A549 (cell line): Measurements from ENCODE around the gene RAX. TPM values are rescaled to one million over a fixed set of nuclear protein-coding genes. Genes with fewer than 3 reads are reported as not detected.

Source experiments
- ATAC-seq, 2 experiments: fragments of 200-7000 bp in 1 of 2; fragments of >200 bp in 1 of 2; cut with Nextera tagmentation in 1 of 2; cut with Tn5 transposase in 1 of 2; 3 replicates each; pipeline versions ENCODE4 v1.8.0 to v1.9.1; 2018 to 2020; ENCODE audit warnings: mild to moderate bottlenecking in 1 of 2, moderate library complexity in 1 of 2
- CTCF ChIA-PET: fragments of 300-600 bp; sonication (Branson Sonifier 250); formaldehyde crosslinking; extraction: SDS; loops from one replicate; lab custom pipeline; 2021; ENCODE audit warnings: antibody characterized with exemption, inconsistent platforms; lab: Yijun Ruan, JAX
- POLR2A ChIA-PET: fragments of 350-600 bp; formaldehyde crosslinking; extraction: SDS; loops from one replicate; lab custom pipeline; 2021; ENCODE audit warnings: antibody characterized with exemption, inconsistent platforms; lab: Yijun Ruan, JAX
- DNase-seq, 2 experiments: peaks; one replicate each; pipeline versions ENCODE4 v3.0.0 to v3.0.0-alpha.2; 2011 to 2016; ENCODE audit warnings: low read depth in 1 of 2, low spot score in 1 of 2
- FAIRE-seq: peaks from 2 replicates; lab custom pipeline; 2011; peaks lifted over from hg19 to GRCh38; lab: Jason Lieb, UNC
- H3K27ac ChIP-seq, 2 experiments: fragments of >200 bp; sonication (Bioruptor Twin); formaldehyde crosslinking; 3 replicates each; pipeline ENCODE4 v1.5.1; 2016 to 2017
- H3K4me1 ChIP-seq: fragments of >200 bp; sonication (Bioruptor Twin); formaldehyde crosslinking; 3 replicates; pipeline ENCODE4 v1.6.1; 2016
- H3K4me2 ChIP-seq: fragments of >200 bp; sonication (Bioruptor Twin); formaldehyde crosslinking; 3 replicates; pipeline ENCODE4 v1.6.1; 2016
- H3K4me3 ChIP-seq: fragments of >200 bp; sonication (Bioruptor Twin); formaldehyde crosslinking; 3 replicates; pipeline ENCODE4 v1.5.1; 2016
- H3K9me3 ChIP-seq: fragments of >200 bp; sonication (Bioruptor Twin); formaldehyde crosslinking; 3 replicates; pipeline ENCODE4 v1.6.1; 2016
- ATOH8 ChIP-seq: fragments of 250-450 bp; sonication (Bioruptor Pico); IDR thresholded peaks from 2 replicates; pipeline ENCODE4 v1.5.0; 2020; ENCODE audit warnings: low read depth, mild to moderate bottlenecking, moderate library complexity
- CBX8 ChIP-seq: fragments of 200-600 bp; sonication (generic); IDR thresholded peaks from 2 replicates; pipeline ENCODE4 v1.6.1; 2016
- CHD4 ChIP-seq: fragments of 200-600 bp; sonication (generic); IDR thresholded peaks from 2 replicates; pipeline ENCODE4 v1.6.1; 2016; ENCODE audit warnings: antibody characterized with exemption, mild to moderate bottlenecking, borderline replicate concordance
- CTCF ChIP-seq: fragments of >200 bp; sonication (Bioruptor Twin); formaldehyde crosslinking; IDR thresholded peaks from 3 replicates; pipeline ENCODE4 v1.5.1; 2016
- E2F6 ChIP-seq: IDR thresholded peaks from 2 replicates; pipeline ENCODE4 v1.6.1; 2012; ENCODE audit warnings: low read depth, borderline replicate concordance
- EHMT2 ChIP-seq: fragments of 200-600 bp; sonication (generic); IDR thresholded peaks from 2 replicates; pipeline ENCODE4 v1.6.1; 2016; ENCODE audit warnings: antibody characterized with exemption, low read depth, mild to moderate bottlenecking, moderate library complexity
- ELK1 ChIP-seq: fragments of 150-350 bp; IDR thresholded peaks from 2 replicates; pipeline ENCODE4 v1.6.1; 2014; ENCODE audit warnings: low read depth, mild to moderate bottlenecking, low read length
- EP300 ChIP-seq, 2 experiments: fragments of >200 bp; sonication (Bioruptor Twin); formaldehyde crosslinking; IDR thresholded peaks; 2 replicates in 1 of 2; 3 replicates in 1 of 2; pipeline ENCODE4 v1.6.1; 2016 to 2017
- ESRRA ChIP-seq: fragments of 150-350 bp; IDR thresholded peaks from 2 replicates; pipeline ENCODE4 v1.6.1; 2014; ENCODE audit warnings: mild to moderate bottlenecking, low read length, borderline replicate concordance
- FOSL2 ChIP-seq, 2 experiments: fragments of 450-650 bp in 1 of 2; fragments of >200 bp in 1 of 2; sonication (Bioruptor Twin) in 1 of 2; formaldehyde crosslinking; IDR thresholded peaks; 2 replicates each; pipeline versions ENCODE4 v1.5.0 to v1.6.1; 2016 to 2020; ENCODE audit warnings: mild to moderate bottlenecking in 1 of 2, moderate library complexity in 1 of 2
- FOXS1 ChIP-seq: fragments of 250-450 bp; sonication (Bioruptor Pico); IDR thresholded peaks from 2 replicates; pipeline ENCODE4 v1.5.0; 2020; ENCODE audit warnings: mild to moderate bottlenecking, moderate library complexity
- HEYL ChIP-seq: fragments of 250-450 bp; sonication (Bioruptor Pico); IDR thresholded peaks from 2 replicates; pipeline ENCODE4 v1.8.0; 2021; ENCODE audit warnings: mild to moderate bottlenecking, moderate library complexity
- HOXA7 ChIP-seq: fragments of 250-450 bp; sonication (Bioruptor Pico); IDR thresholded peaks from 2 replicates; pipeline ENCODE4 v1.5.0; 2020; ENCODE audit warnings: mild to moderate bottlenecking, moderate library complexity
- JUN ChIP-seq, 2 experiments: fragments of >200 bp; sonication (Bioruptor Twin); formaldehyde crosslinking; IDR thresholded peaks; 2 replicates in 1 of 2; 3 replicates in 1 of 2; pipeline ENCODE4 v1.6.1; 2016 to 2017
- KDM1A ChIP-seq: fragments of 200-600 bp; sonication (generic); IDR thresholded peaks from 2 replicates; pipeline ENCODE4 v1.6.1; 2016; ENCODE audit warnings: low read depth, mild to moderate bottlenecking
- MAFK ChIP-seq: fragments of 450-650 bp; IDR thresholded peaks from 2 replicates; pipeline ENCODE4 v1.6.1; 2014; ENCODE audit not compliant: partially characterized antibody
- MAZ ChIP-seq: fragments of 150-350 bp; IDR thresholded peaks from 2 replicates; pipeline ENCODE4 v1.6.1; 2014; ENCODE audit warnings: antibody characterized with exemption, low read depth, low read length, borderline replicate concordance
- POLR2A ChIP-seq: IDR thresholded peaks from 2 replicates; pipeline ENCODE4 v1.6.1; 2012; ENCODE audit warnings: mild to moderate bottlenecking, low read length
- POLR2AphosphoS2 ChIP-seq: conservative IDR thresholded peaks from 2 replicates; pipeline ENCODE4 v1.6.1; 2012; ENCODE audit warnings: low read length, improper control_type of control experiment, inconsistent platforms
- RAD21 ChIP-seq, 2 experiments: fragments of >200 bp in 1 of 2; sonication (Bioruptor Twin) in 1 of 2; formaldehyde crosslinking in 1 of 2; IDR thresholded peaks in 1 of 2; conservative IDR thresholded peaks in 1 of 2; 2 replicates in 1 of 2; 3 replicates in 1 of 2; pipeline ENCODE4 v1.6.1; 2012 to 2018; ENCODE audit warnings: inconsistent platforms in 1 of 2
- RFX5 ChIP-seq: fragments of 450-650 bp; IDR thresholded peaks from 2 replicates; pipeline ENCODE4 v1.7.1; 2014; ENCODE audit warnings: antibody characterized with exemption, mild to moderate bottlenecking, moderate library complexity
- RNF2 ChIP-seq: fragments of 200-600 bp; sonication (generic); IDR thresholded peaks from 2 replicates; pipeline ENCODE4 v1.6.1; 2016; ENCODE audit warnings: low read depth, mild to moderate bottlenecking, antibody characterized with exemption, moderate library complexity, borderline replicate concordance
- SMC3 ChIP-seq: fragments of >200 bp; sonication (Bioruptor Twin); formaldehyde crosslinking; IDR thresholded peaks from 3 replicates; pipeline ENCODE4 v1.6.1; 2018; ENCODE audit warnings: inconsistent platforms
- TFCP2L1 ChIP-seq: fragments of 250-450 bp; sonication (Bioruptor Pico); IDR thresholded peaks from 2 replicates; pipeline ENCODE4 v1.5.0; 2021; ENCODE audit warnings: mild to moderate bottlenecking
- ZNF302 ChIP-seq: fragments of 250-450 bp; sonication (Bioruptor Pico); IDR thresholded peaks from 2 replicates; pipeline ENCODE4 v1.9.0; 2021; ENCODE audit warnings: inconsistent platforms, mild to moderate bottlenecking, moderate library complexity
- WGBS: methylation state at CpG from one replicate; pipeline ENCODE4 v1.1.6; 2017; ENCODE audit errors: missing lambda C conversion rate; 5-methylcytosine and 5-hydroxymethylcytosine counted together
- polyA plus RNA-seq, 4 experiments: library from polyadenylated mRNA; depleted of rRNA in 3 of 4; stranded (reverse); fragments of >200 nt; fragmentation: RNase III in 1 of 4; extraction: RNeasy Plus Mini Kit Qiagen cat#74134 plus additional on column Dnase treatment in 1 of 4; gene quantifications; 2 replicates in 3 of 4; 3 replicates in 1 of 4; pipeline ENCODE4 v1.2.3, GENCODE V29; 2011 to 2017
- TF ChIP-seq, protein P1 (sequence below): IDR thresholded peaks from 2 replicates; pipeline ENCODE4 v1.6.1; 2012
- TF ChIP-seq, protein P2 (sequence below): fragments of 450-650 bp; IDR thresholded peaks from 2 replicates; pipeline ENCODE4 v1.6.1; 2014; ENCODE audit warnings: antibody characterized with exemption
- TF ChIP-seq, protein P3 (sequence below): fragments of 250-450 bp; sonication (Bioruptor Pico); IDR thresholded peaks from 2 replicates; pipeline ENCODE4 v1.5.0; 2021; ENCODE audit warnings: mild to moderate bottlenecking, moderate library complexity, borderline replicate concordance
- TF ChIP-seq, protein P4 (sequence below): IDR thresholded peaks from 2 replicates; pipeline ENCODE4 v1.6.1; 2012
- TF ChIP-seq, protein P5 (sequence below): fragments of >200 bp; sonication (Bioruptor Twin); formaldehyde crosslinking; IDR thresholded peaks from 2 replicates; pipeline ENCODE4 v1.6.1; 2016

Gene RAX
- polyA plus RNA-seq, 2 of the 4 experiments (the other 2 are of a cell fraction): not detected

- POLR2A ChIA-PET: no interaction called here
- Histone ChIP-seq H3K4me3 (no peak overlapping the region), H3K27ac (no peak overlapping the region), H3K4me2 (no peak overlapping the region), H3K4me1 (no peaks in the 10 kb centered on the region)
- ATAC-seq (no peak), FAIRE-seq (no peak)
- 32% methylated on average over 11 of the region's 11 CpGs for WGBS
- CTCF ChIA-PET: interaction anchor here (0.7 to 0.8 kb wide), 2 partner anchors 11 to 34 kb away, joined by 3 read pairs; no protein-coding TSS in a partner anchor
- TF ChIP-seq FOSL2 (IDR thresholded peaks at IDR 0.05) (no peak), FOSL2 (CRISPR knock-in tag; IDR thresholded peaks at IDR 0.05) (no peak), HOXA7 (CRISPR knock-in tag) (no peak), RNF2 (no peak), CHD4 (no peak), CBX8 (no peak), MAFK (no peak), FOXS1 (CRISPR knock-in tag) (no peak), ZNF302 (CRISPR knock-in tag) (no peak), RFX5 (no peak), RAD21 (conservative IDR thresholded peaks at IDR 0.05 in 1 of 2, IDR thresholded peaks at IDR 0.05 in 1 of 2) (no peak), ELK1 (no peak), TFCP2L1 (CRISPR knock-in tag) (no peak), POLR2AphosphoS2 (no peak), SMC3 (no peak), ATOH8 (no peak)
- TF ChIP-seq, protein P1, sequence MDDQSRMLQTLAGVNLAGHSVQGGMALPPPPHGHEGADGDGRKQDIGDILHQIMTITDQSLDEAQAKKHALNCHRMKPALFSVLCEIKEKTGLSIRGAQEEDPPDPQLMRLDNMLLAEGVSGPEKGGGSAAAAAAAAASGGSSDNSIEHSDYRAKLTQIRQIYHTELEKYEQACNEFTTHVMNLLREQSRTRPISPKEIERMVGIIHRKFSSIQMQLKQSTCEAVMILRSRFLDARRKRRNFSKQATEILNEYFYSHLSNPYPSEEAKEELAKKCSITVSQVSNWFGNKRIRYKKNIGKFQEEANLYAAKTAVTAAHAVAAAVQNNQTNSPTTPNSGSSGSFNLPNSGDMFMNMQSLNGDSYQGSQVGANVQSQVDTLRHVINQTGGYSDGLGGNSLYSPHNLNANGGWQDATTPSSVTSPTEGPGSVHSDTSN: no peak
- TF ChIP-seq, protein P2, sequence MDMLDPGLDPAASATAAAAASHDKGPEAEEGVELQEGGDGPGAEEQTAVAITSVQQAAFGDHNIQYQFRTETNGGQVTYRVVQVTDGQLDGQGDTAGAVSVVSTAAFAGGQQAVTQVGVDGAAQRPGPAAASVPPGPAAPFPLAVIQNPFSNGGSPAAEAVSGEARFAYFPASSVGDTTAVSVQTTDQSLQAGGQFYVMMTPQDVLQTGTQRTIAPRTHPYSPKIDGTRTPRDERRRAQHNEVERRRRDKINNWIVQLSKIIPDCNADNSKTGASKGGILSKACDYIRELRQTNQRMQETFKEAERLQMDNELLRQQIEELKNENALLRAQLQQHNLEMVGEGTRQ: no peak
- TF ChIP-seq, protein P3, sequence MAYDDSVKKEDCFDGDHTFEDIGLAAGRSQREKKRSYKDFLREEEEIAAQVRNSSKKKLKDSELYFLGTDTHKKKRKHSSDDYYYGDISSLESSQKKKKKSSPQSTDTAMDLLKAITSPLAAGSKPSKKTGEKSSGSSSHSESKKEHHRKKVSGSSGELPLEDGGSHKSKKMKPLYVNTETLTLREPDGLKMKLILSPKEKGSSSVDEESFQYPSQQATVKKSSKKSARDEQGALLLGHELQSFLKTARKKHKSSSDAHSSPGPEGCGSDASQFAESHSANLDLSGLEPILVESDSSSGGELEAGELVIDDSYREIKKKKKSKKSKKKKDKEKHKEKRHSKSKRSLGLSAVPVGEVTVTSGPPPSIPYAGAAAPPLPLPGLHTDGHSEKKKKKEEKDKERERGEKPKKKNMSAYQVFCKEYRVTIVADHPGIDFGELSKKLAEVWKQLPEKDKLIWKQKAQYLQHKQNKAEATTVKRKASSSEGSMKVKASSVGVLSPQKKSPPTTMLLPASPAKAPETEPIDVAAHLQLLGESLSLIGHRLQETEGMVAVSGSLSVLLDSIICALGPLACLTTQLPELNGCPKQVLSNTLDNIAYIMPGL: no peak
- TF ChIP-seq, protein P4, sequence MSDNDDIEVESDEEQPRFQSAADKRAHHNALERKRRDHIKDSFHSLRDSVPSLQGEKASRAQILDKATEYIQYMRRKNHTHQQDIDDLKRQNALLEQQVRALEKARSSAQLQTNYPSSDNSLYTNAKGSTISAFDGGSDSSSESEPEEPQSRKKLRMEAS: no peak
- TF ChIP-seq, all 56 proteins: peak for 0
- DNase-seq: no peak
- no peaks in the 10 kb centered on the region for H3K9me3 ChIP-seq
These were observed 9.1 kb upstream of the RAX start for GRCh38 chr18:59282341-59282740.

DNA sequence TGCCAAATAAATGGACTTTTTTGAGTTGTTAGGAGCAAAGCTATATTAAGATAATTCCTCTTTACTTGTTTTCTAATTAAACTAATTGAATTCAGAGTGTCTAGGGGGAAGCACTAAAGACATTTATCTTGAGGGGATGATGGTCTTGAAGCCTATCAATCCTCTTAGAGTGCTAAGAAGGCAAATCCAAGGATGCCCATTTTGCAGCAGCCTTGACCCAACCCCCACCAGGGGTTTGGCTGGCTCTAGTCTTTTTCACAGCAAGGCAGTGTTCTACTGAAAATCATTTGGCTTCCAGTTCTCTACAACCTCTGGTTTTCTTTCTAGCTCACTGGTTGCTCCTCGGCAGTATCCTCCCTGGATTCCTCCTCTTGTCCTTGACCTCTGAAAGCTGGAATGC is 6.5 kb upstream of the RAX start:
- no peak for ATAC-seq
- no peak for FAIRE-seq
- no peak for DNase-seq
- TF ChIP-seq JUN (IDR thresholded peaks at IDR 0.05): no peak
- TF ChIP-seq ESRRA: no peak
- TF ChIP-seq TFCP2L1 (CRISPR knock-in tag): no peak
- TF ChIP-seq, protein P5, sequence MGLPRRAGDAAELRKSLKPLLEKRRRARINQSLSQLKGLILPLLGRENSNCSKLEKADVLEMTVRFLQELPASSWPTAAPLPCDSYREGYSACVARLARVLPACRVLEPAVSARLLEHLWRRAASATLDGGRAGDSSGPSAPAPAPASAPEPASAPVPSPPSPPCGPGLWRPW: no peak
- no peak for TF ChIP-seq POLR2A
- TF ChIP-seq EHMT2: no peak
- no peak for TF ChIP-seq KDM1A
- no peak for TF ChIP-seq CTCF
- TF ChIP-seq E2F6: no peak
- no peak for TF ChIP-seq EP300 (IDR thresholded peaks at IDR 0.05)
- TF ChIP-seq HEYL (CRISPR knock-in tag): no peak
- TF ChIP-seq, protein P4: no peak
- no peak for TF ChIP-seq MAZ
- Histone ChIP-seq H3K4me1 (no peaks in the 10 kb centered on the region), H3K9me3 (no peaks in the 10 kb centered on the region), H3K27ac (no peak overlapping the region), H3K4me3 (no peak overlapping the region), H3K4me2 (no peak overlapping the region)
- WGBS: 43% methylated on average over 1 of the region's 1 CpG
- CTCF ChIA-PET: interaction anchor here (1.3 to 3.0 kb wide), 3 partner anchors 10 to 123 kb away, joined by 3 to 17 read pairs (median 3); no protein-coding TSS in a partner anchor
- POLR2A ChIA-PET: no interaction called here
